PFSK-1 (cell line): ENCODE measurements around the gene CTU2.

ENCODE experiments used
- FOXP2 ChIP-seq: optimal IDR thresholded peaks from 2 replicates; pipeline ENCODE3; 2011; ENCODE audit warnings: borderline replicate concordance, control low read depth, inconsistent platforms; ENCODE audit not compliant: insufficient read depth; ENCODE audit errors: extremely low read length, extremely low read depth
- POLR2AphosphoS5 ChIP-seq: IDR thresholded peaks from 2 replicates; pipeline ENCODE4 v1.6.1; 2012; ENCODE audit warnings: low read depth, mild to moderate bottlenecking, control low read depth, low read length, moderate library complexity
- REST ChIP-seq, 2 experiments: IDR thresholded peaks; 2 replicates each; pipeline versions ENCODE4 v1.6.1 to v1.8.0; 2011 to 2012; ENCODE audit warnings: low read depth in 2 of 2, low read length in 2 of 2, control low read depth in 1 of 2, inconsistent platforms in 1 of 2, mild to moderate bottlenecking in 1 of 2, moderate library complexity in 1 of 2; ENCODE audit not compliant: insufficient read depth in 1 of 2
- SIN3A ChIP-seq: IDR thresholded peaks from 2 replicates; pipeline ENCODE4 v1.6.1; 2012; ENCODE audit warnings: mild to moderate bottlenecking, low read length, moderate library complexity, borderline replicate concordance; ENCODE audit not compliant: insufficient read depth
- TAF1 ChIP-seq: IDR thresholded peaks from 2 replicates; pipeline ENCODE4 v1.6.1; 2012; ENCODE audit warnings: low read length, control low read depth, borderline replicate concordance; ENCODE audit not compliant: insufficient read depth

The CTU2 gene

GRCh38 chr16:88732961-88733294 is 26.6 kb downstream of the CTU2 start:
- no peak for TF ChIP-seq POLR2AphosphoS5
- TF ChIP-seq FOXP2: no peak
- TF ChIP-seq REST (IDR thresholded peaks at IDR 0.05; ENCODE audit: insufficient read depth in 1 of 2, low read depth in 2 of 2, low read length in 2 of 2): no peak
- no peak for TF ChIP-seq TAF1
- no peak for TF ChIP-seq SIN3A

GRCh38 chr16:88733630-88734360 is 27.5 kb downstream of the CTU2 start:
- TF ChIP-seq POLR2AphosphoS5 (no peak), FOXP2 (no peak), REST (IDR thresholded peaks at IDR 0.05; ENCODE audit: insufficient read depth in 1 of 2, low read depth in 2 of 2, low read length in 2 of 2) (no peak), SIN3A (no peak), TAF1 (no peak)

GRCh38 chr16:88734361-88734728 is 28.0 kb downstream of the CTU2 start:
- no peak for TF ChIP-seq POLR2AphosphoS5

GRCh38 chr16:88735121-88735520 is 28.8 kb downstream of the CTU2 start:
- TF ChIP-seq TAF1: no peak
- no peak for TF ChIP-seq POLR2AphosphoS5
- no peak for TF ChIP-seq SIN3A
- no peak for TF ChIP-seq FOXP2
- TF ChIP-seq REST (IDR thresholded peaks at IDR 0.05; ENCODE audit: insufficient read depth in 1 of 2, low read depth in 2 of 2, low read length in 2 of 2): no peak

- TF ChIP-seq FOXP2: no peak
- no peak for TF ChIP-seq TAF1
- no peak for TF ChIP-seq POLR2AphosphoS5
- TF ChIP-seq REST (IDR thresholded peaks at IDR 0.05; ENCODE audit: insufficient read depth in 1 of 2, low read depth in 2 of 2, low read length in 2 of 2): no peak
- no peak for TF ChIP-seq SIN3A
These were observed 29.3 kb downstream of the CTU2 start for GRCh38 chr16:88735616-88736015.
